ENCODE results near the gene C1S.

C1S gene

DNA sequence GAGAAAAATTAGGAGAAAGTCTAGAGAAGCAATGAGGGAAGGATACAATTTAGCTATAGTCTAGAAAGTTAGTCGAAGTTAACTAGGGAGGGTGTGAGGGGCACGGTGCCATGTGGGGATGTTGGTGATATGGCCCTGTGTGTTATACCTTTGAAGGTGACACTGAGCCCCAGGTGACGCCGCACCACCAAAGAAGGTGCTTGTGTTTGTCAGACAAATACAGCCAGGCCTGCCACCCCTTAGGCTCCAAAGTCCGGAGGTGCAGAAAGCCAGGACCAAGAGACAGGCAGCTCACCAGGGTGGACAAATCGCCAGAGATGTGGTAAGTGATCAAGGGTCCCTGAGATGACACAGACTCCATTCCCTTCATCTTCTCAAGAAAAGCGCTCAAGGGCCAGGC, 1.1 kb downstream of the C1S start:
- Histone ChIP-seq H3K4me3 (ENCODE audit: low read depth, low read length) (no peak overlapping the region), H3K36me3 (no peaks in the 10 kb centered on the region), H3K27ac (no peak overlapping the region)

DNA sequence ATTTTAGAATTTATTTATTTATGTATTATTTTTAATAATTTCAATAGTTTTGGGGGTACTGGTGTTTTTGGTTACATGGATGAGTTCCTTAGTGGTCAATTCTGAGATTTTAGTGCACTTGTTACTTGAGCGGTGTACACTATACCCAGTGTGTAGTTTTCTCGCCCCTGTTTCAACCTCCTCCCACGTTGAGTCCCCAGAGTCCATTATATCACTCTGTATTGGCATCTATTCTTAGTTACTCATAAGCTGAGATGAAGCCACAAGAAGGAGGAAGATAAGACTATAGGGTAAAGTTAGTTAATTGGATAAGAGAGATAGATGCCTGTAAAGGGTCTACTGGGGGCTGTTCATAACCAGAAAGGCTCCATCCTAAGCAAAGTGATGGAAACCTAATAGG, 4.0 kb downstream of the C1S start:
- Histone ChIP-seq H3K27me3 (ENCODE audit: insufficient read depth, low read depth, severe bottlenecking) (no peaks in the 10 kb centered on the region), H3K9me3 (ENCODE audit: severe bottlenecking) (no peaks in the 10 kb centered on the region), H3K27ac (no peak overlapping the region), H3K4me3 (ENCODE audit: low read depth, low read length) (no peak overlapping the region), H3K36me3 (no peaks in the 10 kb centered on the region)
- DNase-seq = no peak
- TF ChIP-seq, protein P1, sequence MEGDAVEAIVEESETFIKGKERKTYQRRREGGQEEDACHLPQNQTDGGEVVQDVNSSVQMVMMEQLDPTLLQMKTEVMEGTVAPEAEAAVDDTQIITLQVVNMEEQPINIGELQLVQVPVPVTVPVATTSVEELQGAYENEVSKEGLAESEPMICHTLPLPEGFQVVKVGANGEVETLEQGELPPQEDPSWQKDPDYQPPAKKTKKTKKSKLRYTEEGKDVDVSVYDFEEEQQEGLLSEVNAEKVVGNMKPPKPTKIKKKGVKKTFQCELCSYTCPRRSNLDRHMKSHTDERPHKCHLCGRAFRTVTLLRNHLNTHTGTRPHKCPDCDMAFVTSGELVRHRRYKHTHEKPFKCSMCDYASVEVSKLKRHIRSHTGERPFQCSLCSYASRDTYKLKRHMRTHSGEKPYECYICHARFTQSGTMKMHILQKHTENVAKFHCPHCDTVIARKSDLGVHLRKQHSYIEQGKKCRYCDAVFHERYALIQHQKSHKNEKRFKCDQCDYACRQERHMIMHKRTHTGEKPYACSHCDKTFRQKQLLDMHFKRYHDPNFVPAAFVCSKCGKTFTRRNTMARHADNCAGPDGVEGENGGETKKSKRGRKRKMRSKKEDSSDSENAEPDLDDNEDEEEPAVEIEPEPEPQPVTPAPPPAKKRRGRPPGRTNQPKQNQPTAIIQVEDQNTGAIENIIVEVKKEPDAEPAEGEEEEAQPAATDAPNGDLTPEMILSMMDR (IDR thresholded peaks at IDR 0.05; ENCODE audit: low read depth, low read length) = no peak

More for the DNA sequence above, 1.1 kb downstream of the C1S start:
- Histone ChIP-seq H3K27me3 (ENCODE audit: insufficient read depth, low read depth, severe bottlenecking) (no peaks in the 10 kb centered on the region), H3K9me3 (ENCODE audit: severe bottlenecking) (no peaks in the 10 kb centered on the region)
- DNase-seq = no peak
- TF ChIP-seq, protein P1 (IDR thresholded peaks at IDR 0.05; ENCODE audit: low read depth, low read length) = no peak

GRCh38 chr12:7065073-7065623, 4.6 kb downstream of the C1S start:
- Histone ChIP-seq H3K36me3 (no peaks in the 10 kb centered on the region), H3K27ac (no peak overlapping the region), H3K27me3 (ENCODE audit: insufficient read depth, low read depth, severe bottlenecking) (no peaks in the 10 kb centered on the region), H3K4me3 (ENCODE audit: low read depth, low read length) (no peak overlapping the region), H3K9me3 (ENCODE audit: severe bottlenecking) (no peaks in the 10 kb centered on the region)
- TF ChIP-seq, protein P1 (IDR thresholded peaks at IDR 0.05; ENCODE audit: low read depth, low read length) = no peak
- DNase-seq = no peak

DNA sequence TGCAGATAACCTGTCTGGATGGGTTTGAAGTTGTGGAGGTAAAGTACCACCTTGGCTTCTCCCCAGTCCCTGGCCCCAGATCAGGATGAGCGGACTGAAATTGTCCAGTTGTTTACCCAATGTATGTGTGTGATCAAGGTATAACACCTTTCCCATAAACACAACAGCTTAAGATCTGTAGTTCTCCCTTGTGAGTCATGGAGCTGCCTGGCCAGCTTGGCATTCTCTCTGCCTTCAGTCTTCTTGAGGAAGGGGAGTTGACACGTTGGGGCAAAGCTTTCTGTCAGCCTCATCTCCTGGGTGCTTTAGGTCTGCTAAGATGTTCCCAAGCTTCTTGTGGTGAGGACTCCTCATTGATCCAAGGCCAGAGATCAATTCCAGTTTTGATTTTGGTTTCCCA, 6.1 kb downstream of the C1S start:
- Histone ChIP-seq H3K27ac (no peak overlapping the region), H3K9me3 (ENCODE audit: severe bottlenecking) (no peaks in the 10 kb centered on the region), H3K27me3 (ENCODE audit: insufficient read depth, low read depth, severe bottlenecking) (no peaks in the 10 kb centered on the region), H3K4me3 (ENCODE audit: low read depth, low read length) (no peak overlapping the region), H3K36me3 (no peaks in the 10 kb centered on the region)
- TF ChIP-seq, protein P1 (IDR thresholded peaks at IDR 0.05; ENCODE audit: low read depth, low read length) = no peak
- no peak for DNase-seq

GRCh38 chr12:7067096-7067495, 6.6 kb downstream of the C1S start:
- no peak overlapping the region for H3K4me3 ChIP-seq (ENCODE audit: low read depth, low read length)
- TF ChIP-seq, protein P1 (IDR thresholded peaks at IDR 0.05; ENCODE audit: low read depth, low read length) = no peak
- no peaks in the 10 kb centered on the region for H3K9me3 ChIP-seq (ENCODE audit: severe bottlenecking)
- no peak overlapping the region for H3K27ac ChIP-seq
- no peaks in the 10 kb centered on the region for H3K36me3 ChIP-seq
- no peak for DNase-seq
- no peaks in the 10 kb centered on the region for H3K27me3 ChIP-seq (ENCODE audit: insufficient read depth, low read depth, severe bottlenecking)

Measured in WERI-Rb-1 (cell line).